ENCODE results near the gene IL1R2.

The IL1R2 gene

DNA sequence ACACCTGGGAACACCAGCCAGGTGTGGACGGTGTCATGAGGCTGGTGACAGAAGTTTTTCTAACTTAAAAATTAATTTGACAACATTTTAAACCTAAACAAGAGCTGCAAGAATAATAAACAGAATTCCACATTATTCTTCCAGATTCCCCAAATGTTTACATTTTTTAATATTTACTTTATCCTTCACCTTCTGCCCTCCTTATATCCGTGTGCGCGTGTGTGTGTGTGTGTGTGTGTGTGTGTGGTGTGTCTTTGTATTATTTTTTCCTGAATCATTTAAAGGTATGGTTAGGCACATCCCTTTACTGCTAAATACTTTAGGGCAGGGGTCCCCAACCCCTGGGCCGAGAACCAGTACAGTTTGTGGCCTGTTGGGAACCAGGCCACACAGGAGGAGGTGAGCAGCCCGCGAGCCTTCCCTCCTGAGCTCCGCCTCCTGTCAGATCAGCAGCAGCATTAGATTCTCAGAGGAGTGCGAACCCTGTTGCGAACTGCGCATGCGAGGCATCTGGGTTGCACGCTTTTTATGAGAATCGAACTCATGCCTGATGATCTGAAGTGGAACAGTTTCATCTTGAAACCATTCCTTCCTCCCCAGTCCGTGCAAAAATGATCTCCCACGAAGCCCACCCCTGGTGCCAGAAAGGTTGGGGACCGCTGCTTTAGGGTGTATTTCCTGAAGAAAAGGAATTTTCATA, 16.4 kb upstream of the IL1R2 start:
- DNase-seq: no peak

DNA sequence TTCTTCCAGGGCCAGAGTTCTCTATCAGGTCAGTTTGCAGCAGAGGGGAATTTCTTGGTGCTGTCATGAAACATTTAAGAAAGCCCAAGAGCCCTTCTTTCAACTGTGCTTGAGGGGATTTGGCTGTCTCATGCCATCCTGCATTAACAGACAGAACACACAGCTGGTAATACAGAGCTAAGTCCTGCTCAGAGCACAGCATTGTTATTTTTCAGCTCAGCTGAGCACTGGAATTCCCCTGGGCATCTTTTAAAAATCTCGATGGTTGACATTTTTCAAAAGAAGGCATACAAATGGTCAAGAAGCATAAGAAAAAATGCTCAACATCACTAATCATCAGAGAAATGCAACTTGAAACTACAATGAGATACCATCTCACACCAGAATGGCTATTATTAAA, 14.9 kb upstream of the IL1R2 start:
- DNase-seq: no peak

DNA sequence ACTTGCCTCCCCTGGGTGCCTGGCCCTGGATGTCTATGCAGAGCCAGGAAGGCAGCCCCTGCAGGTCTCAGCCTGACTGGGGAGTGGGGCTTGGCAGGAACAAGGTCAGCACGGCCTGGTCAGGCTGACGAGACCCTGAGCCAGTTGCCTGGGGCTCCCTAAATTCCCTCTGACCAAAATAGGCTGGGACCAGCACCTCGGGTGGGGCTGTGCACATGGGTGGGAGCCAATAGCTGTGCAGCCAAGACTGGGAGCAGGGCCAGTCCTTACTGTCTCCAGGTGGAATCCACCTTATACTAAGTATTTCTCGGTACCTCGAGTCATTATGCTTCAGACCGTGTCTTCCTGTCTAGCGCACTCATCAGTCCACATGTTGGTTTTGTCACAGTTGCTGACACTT, 11.4 kb upstream of the IL1R2 start:
- no peak for DNase-seq

- DNase-seq: no peak
These were observed 10.7 kb upstream of the IL1R2 start for GRCh38 chr2:101981066-101981465.

DNA sequence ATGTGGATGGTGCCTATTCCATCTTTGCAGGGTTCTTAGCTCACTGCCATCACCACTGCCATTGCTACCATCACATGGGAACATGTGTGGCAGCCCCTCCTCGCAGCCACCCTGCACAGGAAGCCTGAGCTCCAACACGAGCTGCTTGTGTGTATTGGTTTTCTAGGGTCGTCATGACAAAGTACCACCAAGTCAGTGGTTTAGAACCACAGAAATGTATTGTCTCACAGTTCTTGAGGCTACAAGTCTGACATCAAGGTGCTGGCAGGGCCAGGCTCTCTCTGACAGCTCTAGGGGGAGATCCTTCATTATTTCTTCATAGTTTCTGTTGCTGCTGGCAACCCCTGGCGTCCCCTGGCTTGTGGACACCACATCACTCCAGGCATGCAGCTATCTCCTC, 10.3 kb upstream of the IL1R2 start:
- DNase-seq: no peak

- no peak for DNase-seq
These were observed 9.2 kb upstream of the IL1R2 start for GRCh38 chr2:101982495-101983029.

DNA sequence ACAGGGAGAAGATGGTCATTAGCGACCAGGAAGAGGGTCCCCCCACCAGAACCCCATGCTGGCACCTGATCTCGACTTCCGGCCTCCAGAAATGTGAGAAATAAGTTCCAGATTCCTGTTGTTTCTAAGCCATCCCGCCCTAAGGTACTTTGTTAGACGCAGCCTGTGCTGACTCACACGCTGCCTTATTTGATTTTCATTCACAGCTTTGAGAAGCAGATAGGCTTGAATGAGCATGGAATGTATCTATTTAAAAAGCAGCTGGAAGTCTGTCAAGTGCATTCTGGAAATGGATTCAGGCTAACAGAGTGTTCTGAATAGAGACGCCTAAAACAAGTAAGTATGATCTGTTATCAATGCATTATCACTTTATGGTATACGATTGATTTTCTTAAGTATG, 8.3 kb upstream of the IL1R2 start:
- no peak for DNase-seq

DNA sequence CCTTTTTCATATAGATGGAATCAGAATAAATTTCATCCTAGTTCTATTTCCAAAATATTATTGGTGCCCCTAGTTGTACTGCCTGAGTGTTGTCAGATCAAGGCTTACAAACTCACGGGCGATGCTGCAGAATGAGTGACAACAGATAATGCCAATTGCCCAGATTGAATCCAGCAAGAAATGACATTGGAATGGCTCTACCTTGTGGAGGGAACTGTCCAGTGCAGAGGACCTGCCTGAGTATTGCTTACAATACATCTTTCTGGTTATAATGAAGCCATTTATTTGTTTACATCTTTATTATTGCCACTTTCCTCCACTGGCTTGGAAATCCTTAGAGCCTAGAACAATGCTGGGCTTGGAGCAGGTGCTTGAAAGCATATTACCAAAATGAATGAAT, 7.8 kb upstream of the IL1R2 start:
- no peak for DNase-seq

DNA sequence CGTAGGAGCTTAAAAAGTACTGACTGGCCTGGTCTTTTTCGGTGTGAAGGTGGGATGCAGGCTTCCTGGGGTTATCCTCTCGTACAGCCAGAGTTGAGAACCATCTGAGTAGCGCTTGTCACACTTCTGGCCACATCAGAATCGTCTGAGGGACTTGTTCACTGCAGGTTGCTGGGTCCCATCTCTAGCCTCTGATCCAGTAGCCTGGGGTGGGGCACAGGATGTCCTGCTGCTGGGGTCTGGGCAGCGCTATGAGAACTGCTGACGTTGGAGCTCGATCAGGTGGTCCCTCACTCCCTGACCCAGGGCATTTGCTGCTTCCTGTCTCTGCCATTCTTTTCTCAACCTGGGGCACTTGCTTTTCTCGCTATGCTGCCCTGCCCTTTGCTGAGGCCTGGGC, 7.1 kb upstream of the IL1R2 start:
- no peak for DNase-seq

GRCh38 chr2:101985101-101985792, 6.5 kb upstream of the IL1R2 start:
- DNase-seq: no peak

DNA sequence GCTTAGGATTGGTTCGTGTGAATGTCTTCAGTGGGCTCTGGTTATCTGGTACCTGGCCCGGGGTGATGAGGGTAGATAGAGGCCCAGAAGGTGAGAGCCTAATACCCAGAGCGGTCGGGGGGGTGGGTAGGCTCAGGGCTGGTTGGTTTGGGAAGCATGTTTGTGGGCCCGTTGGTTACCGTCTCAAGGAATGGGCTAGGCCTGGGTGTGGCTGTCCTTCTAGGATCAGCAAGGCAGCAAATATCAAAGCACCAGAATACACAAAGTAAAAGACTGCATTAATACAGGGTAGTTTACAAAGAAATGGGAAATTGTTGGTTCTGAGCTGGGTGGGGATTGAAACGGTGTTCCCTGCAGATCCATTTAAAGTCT, 6.0 kb upstream of the IL1R2 start:
- DNase-seq: no peak

- DNase-seq: no peak
These were observed 5.4 kb upstream of the IL1R2 start for GRCh38 chr2:101986376-101986775.

DNA sequence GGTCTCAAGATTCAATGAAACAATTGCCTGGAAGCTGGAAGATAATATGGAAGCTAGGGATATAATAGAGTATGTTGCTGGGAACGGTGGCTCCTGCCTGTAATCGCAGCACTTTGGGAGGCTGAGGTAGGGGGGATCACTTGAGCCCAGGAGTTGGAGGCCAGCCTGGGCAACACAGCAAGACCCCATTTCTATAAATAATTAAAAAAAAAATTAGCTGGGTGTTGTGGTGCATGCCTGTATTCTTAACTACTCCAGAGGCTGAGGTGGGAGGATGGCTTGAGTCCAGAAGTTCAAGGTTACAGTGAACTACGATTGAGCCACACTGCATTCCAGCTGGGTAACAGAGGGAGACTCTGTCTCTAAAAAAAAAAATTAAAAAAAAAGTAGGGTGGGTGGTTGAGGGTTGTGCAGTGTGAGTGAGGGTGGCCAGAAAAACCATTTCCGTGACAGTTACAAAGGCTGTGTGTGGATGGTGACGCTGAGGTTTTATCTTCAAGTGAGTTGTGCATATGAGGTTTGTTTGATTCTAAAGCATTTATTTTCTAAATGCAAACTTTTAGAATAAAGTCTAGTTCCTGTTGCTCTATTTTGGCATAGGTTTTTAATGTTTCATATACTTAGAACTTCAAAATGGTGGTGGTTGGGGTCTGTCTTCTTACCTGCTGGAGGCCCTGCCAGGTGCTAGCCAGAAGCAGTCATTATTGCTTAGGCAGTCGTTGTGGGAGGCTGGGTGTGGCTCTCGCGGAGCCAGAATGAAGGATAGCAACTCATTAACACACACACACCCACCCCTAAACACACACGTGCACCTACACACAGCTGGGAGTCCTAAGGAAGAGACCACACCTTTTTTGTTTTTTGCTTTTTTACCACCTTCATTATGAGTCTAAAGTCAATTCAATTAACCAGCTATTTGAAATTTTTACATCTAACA, 4.7 kb upstream of the IL1R2 start:
- DNase-seq: no peak

GRCh38 chr2:101987832-101988231, 3.9 kb upstream of the IL1R2 start:
- no peak for DNase-seq

- DNase-seq: no peak
These were observed 3.2 kb upstream of the IL1R2 start for GRCh38 chr2:101988541-101988940.

DNA sequence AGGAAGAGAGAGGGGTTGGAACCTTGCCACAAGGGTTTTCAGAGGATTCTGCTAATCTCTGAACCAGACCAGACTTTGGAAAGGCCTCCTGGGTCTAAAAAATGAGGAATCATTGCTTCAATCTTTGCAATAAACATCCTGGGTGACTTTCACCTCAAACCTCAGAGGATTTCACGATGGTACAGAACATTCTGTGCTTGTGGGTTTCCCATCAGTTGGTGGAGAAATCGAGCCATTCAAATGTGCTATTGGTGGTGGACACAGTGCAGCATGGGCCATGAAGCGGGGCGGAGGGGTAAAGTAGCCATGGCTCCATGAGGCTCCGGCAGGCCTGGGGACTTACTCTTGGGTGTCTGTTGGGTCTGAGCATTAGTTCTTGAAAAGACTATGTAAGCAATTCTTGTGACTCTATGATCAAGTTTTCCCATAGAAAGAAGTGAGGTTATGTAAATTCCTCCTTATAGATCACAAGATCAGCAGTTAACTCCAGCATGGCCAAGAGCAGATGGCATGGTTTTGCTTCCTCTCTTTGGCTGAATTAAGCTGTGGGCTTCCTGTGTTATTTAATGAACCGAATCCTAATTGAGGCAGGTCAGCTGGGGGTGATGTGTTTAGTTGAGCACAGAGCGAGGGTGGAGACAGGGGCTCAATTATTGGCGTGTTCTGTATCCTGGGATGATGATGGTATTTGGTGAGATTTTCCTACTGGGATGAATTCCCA, 1.9 kb upstream of the IL1R2 start:
- no peak for DNase-seq

DNA sequence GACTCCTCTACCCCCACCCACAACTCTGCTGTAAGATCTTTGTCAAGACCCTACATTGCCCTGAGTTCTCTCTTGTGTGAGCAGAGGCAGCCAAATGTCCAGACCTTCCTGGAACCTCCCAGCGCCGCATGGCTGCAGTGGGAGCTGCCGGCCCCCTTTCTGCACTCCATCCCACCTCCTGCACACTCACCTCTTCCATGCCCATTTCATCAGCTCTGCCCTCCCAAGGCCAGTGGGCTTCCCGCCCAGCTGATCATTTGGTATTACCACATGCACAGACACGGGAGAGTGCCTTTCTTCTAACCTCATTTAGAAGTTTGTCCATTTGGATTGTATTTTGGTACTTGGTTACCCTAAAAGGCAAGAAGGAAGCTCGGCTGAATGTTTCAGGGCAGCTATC, 2.0 kb downstream of the IL1R2 start:
- DNase-seq: no peak

GRCh38 chr2:101995019-101995418, 3.3 kb downstream of the IL1R2 start:
- DNase-seq: no peak

DNA sequence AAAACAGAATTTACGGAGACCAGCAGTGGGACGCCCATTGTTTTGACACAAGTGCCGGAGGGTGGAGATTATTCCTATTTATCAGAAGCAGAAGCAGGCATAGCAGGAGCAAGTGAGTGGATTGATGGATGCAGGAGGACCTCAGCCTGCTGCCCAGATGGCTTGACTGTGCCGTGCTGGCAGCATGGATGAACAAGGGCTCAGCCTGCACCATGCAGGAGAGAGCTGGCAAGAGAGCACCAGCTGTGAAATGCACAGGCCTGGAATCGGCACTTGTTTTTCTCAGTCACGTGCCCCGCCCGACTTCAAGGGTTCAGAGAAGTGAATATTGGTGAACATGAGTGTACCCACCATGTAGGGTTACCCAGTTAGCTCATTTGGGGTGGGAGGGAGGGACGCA, 4.0 kb downstream of the IL1R2 start:
- DNase-seq: no peak

DNA sequence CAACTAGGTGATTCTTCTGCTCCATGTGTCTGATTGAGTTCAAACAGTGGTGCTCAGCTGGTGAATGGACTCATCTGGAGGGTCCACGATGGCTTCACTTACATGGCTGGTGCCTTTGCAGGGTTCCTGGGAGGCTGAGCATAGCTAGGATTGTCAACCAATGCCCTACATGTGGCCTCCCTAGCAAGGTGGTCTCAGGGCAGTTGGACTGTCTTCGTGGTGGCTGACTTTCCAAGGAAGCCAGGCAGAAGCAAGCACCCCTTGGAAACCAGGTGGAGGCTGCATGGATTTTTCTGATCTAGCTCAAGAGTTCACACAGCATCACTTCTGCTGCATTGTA, 6.8 kb downstream of the IL1R2 start:
- DNase-seq: no peak

DNA sequence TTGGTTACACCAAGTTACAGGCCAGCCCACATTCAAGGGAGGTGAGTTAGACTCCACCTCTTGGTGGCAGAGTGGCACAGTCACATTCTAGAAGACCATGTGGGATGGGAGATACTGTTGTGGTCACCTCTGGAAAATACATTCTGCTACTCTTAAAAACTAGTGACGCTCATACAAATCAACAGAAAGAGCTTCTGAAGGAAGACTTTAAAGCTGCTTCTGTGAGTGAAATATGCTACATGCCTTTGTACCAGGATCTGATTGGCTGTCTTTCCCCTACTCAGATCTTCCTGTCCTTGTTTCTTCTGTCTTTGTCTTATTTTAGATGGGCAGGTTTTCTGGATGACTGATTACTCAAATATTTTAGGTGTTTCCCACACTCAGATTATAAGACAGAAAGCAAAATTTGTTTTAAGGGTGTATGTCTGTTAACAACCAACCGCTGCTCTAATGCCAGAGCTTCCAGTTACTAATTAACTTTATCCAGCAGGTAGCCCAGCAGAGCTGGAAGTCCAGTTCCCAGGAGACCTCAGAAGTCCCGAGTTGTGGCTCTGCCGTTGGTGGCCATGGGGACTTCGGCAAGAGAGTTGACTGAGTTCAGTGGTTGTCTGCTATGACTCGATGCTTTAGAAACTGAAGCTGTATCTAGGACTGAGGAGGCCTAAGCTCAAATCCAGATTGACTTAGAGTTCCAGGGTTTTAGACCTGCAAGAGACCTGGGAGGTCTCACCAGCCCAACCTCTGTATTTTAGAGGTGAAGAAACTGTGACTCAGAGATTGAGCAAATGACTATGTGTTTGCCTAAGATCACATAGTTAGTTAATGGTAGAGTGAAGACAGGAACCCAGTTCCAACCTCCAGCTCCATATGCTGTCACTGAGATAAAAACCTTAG, 7.4 kb downstream of the IL1R2 start:
- DNase-seq: no peak

GRCh38 chr2:102000012-102000411, 8.3 kb downstream of the IL1R2 start:
- no peak for DNase-seq

All from activated CD4-positive, CD25-positive, alpha-beta regulatory T cell (primary cell).